B cell (primary cell): Measurements from ENCODE around the gene CDC42BPB. TPM values are rescaled to one million over a fixed set of nuclear protein-coding genes. Genes with fewer than 3 reads are reported as not detected.
"Not testable (repeated sequence)": the region's sequence is repeated elsewhere in the genome, so short reads cannot be mapped to it uniquely, and the experiment has no call there.

Source experiments
- ATAC-seq: fragments of 200-7000 bp; cut with Tn5 transposase; one replicate; pipeline ENCODE4 v1.10.0; 2021; ENCODE audit warnings: low read depth, mild to moderate bottlenecking, moderate number of reproducible peaks, moderate library complexity
- CTCF ChIA-PET: fragments of 350-600 bp; sonication (Branson Sonifier 250); formaldehyde crosslinking; loops from one replicate; lab custom pipeline; 2021; ENCODE audit warnings: antibody characterized with exemption, inconsistent platforms; lab: Charles Lee
- POLR2A ChIA-PET: fragments of 350-600 bp; sonication (Branson Sonifier 250); formaldehyde crosslinking; loops from one replicate; lab custom pipeline; 2021; ENCODE audit warnings: antibody characterized with exemption; lab: Charles Lee
- DNase-seq: peaks from one replicate; pipeline ENCODE4 v3.0.0; 2013
- H2AFZ ChIP-seq: 2 replicates; pipeline ENCODE4 v1.6.1; 2012; ENCODE audit warnings: mild to moderate bottlenecking, low read depth, low read length; ENCODE audit not compliant: insufficient read depth, poor library complexity, severe bottlenecking
- H3K27ac ChIP-seq, 2 donors: 1 replicate in 1 of 2; 2 replicates in 1 of 2; pipeline ENCODE4 v1.5.1; 2012 to 2013; ENCODE audit warnings: low read length in 2 of 2, mild to moderate bottlenecking in 2 of 2, moderate library complexity in 1 of 2
- H3K27me3 ChIP-seq, 4 experiments: fragments of 200-600 bp in 1 of 4; sonication (generic) in 1 of 4; replicated peaks in 1 of 4; 1 replicate in 2 of 4; 2 replicates in 2 of 4; pipeline versions ENCODE4 v1.6.1 to v1.7.0; 2013 to 2016; ENCODE audit warnings: low read length in 3 of 4, mild to moderate bottlenecking in 2 of 4, mixed read lengths in 1 of 4, moderate library complexity in 1 of 4; ENCODE audit not compliant: insufficient read depth in 4 of 4, control insufficient read depth in 3 of 4; ENCODE audit errors: control extremely low read depth in 1 of 4
- H3K36me3 ChIP-seq, 2 experiments: replicated peaks in 1 of 2; 1 replicate in 1 of 2; 2 replicates in 1 of 2; pipeline versions ENCODE4 v1.6.1 to v1.7.1; 2013; ENCODE audit warnings: low read length in 1 of 2; ENCODE audit not compliant: insufficient read depth in 2 of 2, control insufficient read depth in 1 of 2; ENCODE audit errors: control extremely low read depth in 1 of 2, extremely low read depth in 1 of 2
- H3K4me1 ChIP-seq, 2 donors: fragments of 200-600 bp in 1 of 2; sonication (generic) in 1 of 2; 1 replicate in 1 of 2; 2 replicates in 1 of 2; pipeline versions ENCODE4 v1.5.1 to v1.6.1; 2013 to 2017; ENCODE audit warnings: low read length in 2 of 2; ENCODE audit not compliant: control insufficient read depth in 2 of 2, insufficient read depth in 2 of 2
- H3K4me2 ChIP-seq: replicated peaks from 2 replicates; pipeline ENCODE3; 2012; ENCODE audit warnings: mild to moderate bottlenecking, low read depth, low read length; ENCODE audit not compliant: poor library complexity, severe bottlenecking
- H3K4me3 ChIP-seq, 5 experiments: fragments of 200-600 bp in 1 of 5; sonication (generic) in 1 of 5; 1 replicate in 3 of 5; 2 replicates in 2 of 5; pipeline versions ENCODE4 v1.5.1 to v1.7.0; 2011 to 2016; ENCODE audit warnings: low read length in 4 of 5, mild to moderate bottlenecking in 4 of 5, low read depth in 2 of 5, control low read depth in 1 of 5, moderate library complexity in 1 of 5; ENCODE audit not compliant: insufficient read depth in 1 of 5; ENCODE audit errors: control extremely low read depth in 1 of 5, extremely low read depth in 1 of 5
- H3K79me2 ChIP-seq: fragments of 200-600 bp; sonication (generic); one replicate; pipeline ENCODE4 v1.6.0; 2016; ENCODE audit warnings: low read length; ENCODE audit not compliant: control insufficient read depth, insufficient read depth
- H3K9ac ChIP-seq: fragments of 200-600 bp; sonication (generic); 2 replicates; pipeline ENCODE4 v1.6.1; 2017; ENCODE audit warnings: mild to moderate bottlenecking, low read length, moderate library complexity
- H3K9me3 ChIP-seq, 3 donors: one replicate each; pipeline versions ENCODE4 v1.6.1 to v1.7.1; 2013; ENCODE audit warnings: low read length in 2 of 3; ENCODE audit not compliant: control insufficient read depth in 2 of 3, insufficient read depth in 1 of 3; ENCODE audit errors: control extremely low read depth in 1 of 3
- H4K20me1 ChIP-seq: 2 replicates; pipeline ENCODE4 v1.6.0; 2012; ENCODE audit warnings: mild to moderate bottlenecking, low read length; ENCODE audit not compliant: insufficient read depth, control insufficient read depth, poor library complexity, severe bottlenecking
- H3K27ac Mint-ChIP-seq: one replicate; pipeline ENCODE4 v1.8.0; 2021; ENCODE audit warnings: mixed read lengths
- H3K27me3 Mint-ChIP-seq: one replicate; pipeline ENCODE4 v1.8.0; 2021; ENCODE audit warnings: mixed read lengths
- H3K4me1 Mint-ChIP-seq: one replicate; pipeline ENCODE4 v1.8.0; 2021; ENCODE audit warnings: mixed read lengths
- H3K4me3 Mint-ChIP-seq: one replicate; pipeline ENCODE4 v1.8.0; 2021; ENCODE audit warnings: mixed read lengths
- H3K9me3 Mint-ChIP-seq: one replicate; pipeline ENCODE4 v1.8.0; 2022; ENCODE audit warnings: mixed read lengths; ENCODE audit not compliant: insufficient read depth
- EZH2 ChIP-seq: IDR thresholded peaks from 2 replicates; pipeline ENCODE4 v1.6.1; 2012; ENCODE audit warnings: borderline replicate concordance, low read depth, mild to moderate bottlenecking, moderate library complexity, low read length; ENCODE audit not compliant: insufficient read depth, poor library complexity, severe bottlenecking
- WGBS: methylation state at CpG from one replicate; pipeline ENCODE4 v1.1.5; 2013; ENCODE audit warnings: missing lambda C conversion rate; ENCODE audit not compliant: insufficient coverage; 5-methylcytosine and 5-hydroxymethylcytosine counted together
- intact Hi-C: fragments of 100-400 bp; cut with micrococcal nuclease; formaldehyde crosslinking; loops from one replicate; pipeline ENCODE4 v1.10.0; 2022
- polyA plus RNA-seq: library from polyadenylated mRNA; depleted of rRNA; stranded (reverse); fragments of >200 nt; gene quantifications from 2 replicates; pipeline ENCODE4 v1.2.3, GENCODE V29; 2012
- total RNA-seq, 2 donors: library from RNA; stranded (reverse); fragments of 120-200 nt in 1 of 2; gene quantifications; 1 replicate in 1 of 2; 2 replicates in 1 of 2; pipeline versions ENCODE4 v1.2.3 to v1.2.4, GENCODE V29; 2013 to 2022
- TF ChIP-seq, protein P1 (sequence below): fragments of 200-600 bp; IDR thresholded peaks from one replicate; pipeline ENCODE4 v1.8.0; 2022; ENCODE audit warnings: antibody characterized with exemption, mild to moderate bottlenecking

CDC42BPB gene
- total and polyA plus RNA-seq, 2 donors (not counting 1 experiment from before 2014, with no cell fraction given): 23.9 to 52.5 TPM

DNA sequence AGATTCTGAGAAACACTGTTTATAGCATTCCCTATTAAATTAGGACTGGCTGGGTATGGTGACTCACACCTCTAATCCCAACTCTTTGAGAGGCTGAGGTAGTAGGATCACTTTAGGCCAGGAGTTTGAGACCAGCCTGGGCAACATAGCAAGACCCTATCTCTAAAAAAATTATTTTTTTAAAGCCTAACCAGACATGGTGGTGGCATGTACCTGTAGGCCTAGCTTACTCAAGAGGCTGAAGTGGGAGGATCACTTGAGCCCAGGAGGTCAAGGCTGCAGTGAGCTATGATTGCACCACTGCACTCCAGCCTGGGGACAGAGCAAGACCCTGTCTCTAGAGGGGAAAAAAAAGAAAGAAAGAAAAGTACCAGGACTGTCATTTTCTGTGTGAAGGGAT, 160.6 kb downstream of the CDC42BPB start:
- intact Hi-C loops, H3K4me3 ChIP-seq, H3K79me2 ChIP-seq, H3K9ac ChIP-seq, H3K4me3 Mint-ChIP-seq, H2AFZ ChIP-seq, H3K9me3 Mint-ChIP-seq, H3K27me3 Mint-ChIP-seq, H3K9me3 ChIP-seq, H3K4me2 ChIP-seq, DNase-seq, H4K20me1 ChIP-seq, ATAC-seq, H3K27me3 ChIP-seq, POLR2A ChIA-PET: not testable (repeated sequence)
- peaks cover 42 to 45% of the 10 kb centered on the region in 2 donors for H3K4me1 ChIP-seq
- peak overlapping the region in 1 of 2 donors; percentile 84 for H3K27ac ChIP-seq
- Mint-ChIP-seq H3K4me1 (peaks cover 38% of the 10 kb centered on the region), H3K27ac (peak overlapping the region; percentile 53)
- peaks cover 2 to 55% of the 10 kb centered on the region in 2 experiments for H3K36me3 ChIP-seq
- CTCF ChIA-PET: interaction anchor here (1.0 to 1.5 kb wide), 2 partner anchors 8 to 202 kb away, joined by 3 to 4 read pairs; no protein-coding TSS in a partner anchor

DNA sequence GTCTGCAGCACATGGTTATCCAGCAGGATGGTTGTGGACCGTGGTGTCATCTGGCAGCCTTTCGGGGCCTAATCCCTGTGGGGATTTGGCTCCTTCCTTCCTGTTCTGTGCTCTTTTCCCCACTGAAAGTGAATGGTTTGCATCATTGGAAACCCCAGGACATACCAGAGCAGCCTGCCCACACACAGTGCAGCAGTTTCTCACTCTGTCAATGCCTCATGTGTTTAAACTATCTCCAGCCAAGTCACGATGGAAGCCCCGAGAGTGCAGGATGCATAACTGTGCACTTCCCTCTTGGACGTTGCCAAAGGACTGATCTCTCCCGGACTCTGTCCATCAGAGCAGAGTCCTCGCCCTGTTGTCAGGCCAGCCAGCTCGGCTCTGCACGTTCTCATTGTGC, 163.9 kb downstream of the CDC42BPB start:
- H3K4me3 ChIP-seq: no peak overlapping the region
- TF ChIP-seq, protein P1, sequence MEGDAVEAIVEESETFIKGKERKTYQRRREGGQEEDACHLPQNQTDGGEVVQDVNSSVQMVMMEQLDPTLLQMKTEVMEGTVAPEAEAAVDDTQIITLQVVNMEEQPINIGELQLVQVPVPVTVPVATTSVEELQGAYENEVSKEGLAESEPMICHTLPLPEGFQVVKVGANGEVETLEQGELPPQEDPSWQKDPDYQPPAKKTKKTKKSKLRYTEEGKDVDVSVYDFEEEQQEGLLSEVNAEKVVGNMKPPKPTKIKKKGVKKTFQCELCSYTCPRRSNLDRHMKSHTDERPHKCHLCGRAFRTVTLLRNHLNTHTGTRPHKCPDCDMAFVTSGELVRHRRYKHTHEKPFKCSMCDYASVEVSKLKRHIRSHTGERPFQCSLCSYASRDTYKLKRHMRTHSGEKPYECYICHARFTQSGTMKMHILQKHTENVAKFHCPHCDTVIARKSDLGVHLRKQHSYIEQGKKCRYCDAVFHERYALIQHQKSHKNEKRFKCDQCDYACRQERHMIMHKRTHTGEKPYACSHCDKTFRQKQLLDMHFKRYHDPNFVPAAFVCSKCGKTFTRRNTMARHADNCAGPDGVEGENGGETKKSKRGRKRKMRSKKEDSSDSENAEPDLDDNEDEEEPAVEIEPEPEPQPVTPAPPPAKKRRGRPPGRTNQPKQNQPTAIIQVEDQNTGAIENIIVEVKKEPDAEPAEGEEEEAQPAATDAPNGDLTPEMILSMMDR: no peak
- no peak for TF ChIP-seq EZH2
- WGBS: 80% methylated on average over 9 of the region's 9 CpGs
- ATAC-seq (no peak), DNase-seq (no peak)
- H3K4me2 ChIP-seq: no peak overlapping the region
- H3K27me3 ChIP-seq: no peaks in the 10 kb centered on the region
- peaks cover 10% of the 10 kb centered on the region for H3K4me1 Mint-ChIP-seq
- peaks cover 12 to 13% of the 10 kb centered on the region in 2 donors for H3K4me1 ChIP-seq
- peaks cover under 1% of the 10 kb centered on the region for H3K79me2 ChIP-seq
- CTCF ChIA-PET: no interaction called here
- H2AFZ ChIP-seq: no peak overlapping the region
- H3K27me3 Mint-ChIP-seq: no peaks in the 10 kb centered on the region
- POLR2A ChIA-PET: no interaction called here
- H3K9me3 ChIP-seq: no peaks in the 10 kb centered on the region
- H4K20me1 ChIP-seq: no peaks in the 10 kb centered on the region
- intact Hi-C loops: no loop called here
- no peak overlapping the region for H3K4me3 Mint-ChIP-seq
- H3K27ac Mint-ChIP-seq: no peak overlapping the region
- H3K36me3 ChIP-seq: peaks cover 2 to 77% of the 10 kb centered on the region in 2 experiments
- H3K9ac ChIP-seq: no peak overlapping the region
- no peak overlapping the region for H3K27ac ChIP-seq
- no peaks in the 10 kb centered on the region for H3K9me3 Mint-ChIP-seq
